IMR-90 (cell line): ENCODE data around the gene PRKACB. TPM values are rescaled to one million over a fixed set of nuclear protein-coding genes. Genes with fewer than 3 reads are reported as not detected.

Experiments
- ATAC-seq: fragments of 200-7000 bp; cut with Tn5 transposase; 2 replicates; pipeline ENCODE4 v1.9.1; 2020; ENCODE audit warnings: low read depth, mild to moderate bottlenecking, moderate library complexity
- BruUV-seq: library from RNA; stranded (reverse); fragments of 400-500 nt; replicated peaks from 2 replicates; lab custom pipeline; 2021; lab: Mats Ljungman, UMichigan
- CTCF ChIA-PET: fragments of 300-600 bp; formaldehyde crosslinking; extraction: SDS; loops from one replicate; lab custom pipeline; 2021; ENCODE audit warnings: antibody characterized with exemption; lab: Yijun Ruan, JAX
- POLR2A ChIA-PET: fragments of 300-600 bp; sonication (Branson Sonifier 250); formaldehyde crosslinking; loops from one replicate; lab custom pipeline; 2022; ENCODE audit warnings: antibody characterized with exemption; ENCODE audit not compliant: unreplicated experiment; lab: Charles Lee
- DNase-seq: peaks from one replicate; pipeline ENCODE4 v3.0.0; 2013
- H2AFZ ChIP-seq: replicated peaks from 2 replicates; pipeline ENCODE3; 2013; ENCODE audit warnings: low read length, mild to moderate bottlenecking; ENCODE audit not compliant: poor library complexity
- H2AK5ac ChIP-seq: 2 replicates; pipeline ENCODE4 v1.6.1; 2013; ENCODE audit warnings: low read depth, low read length, inconsistent platforms
- H2AK9ac ChIP-seq: replicated peaks from 2 replicates; pipeline ENCODE3; 2013; ENCODE audit warnings: mild to moderate bottlenecking, low read depth, low read length, moderate library complexity; ENCODE audit not compliant: poor library complexity
- H2BK120ac ChIP-seq: 2 replicates; pipeline ENCODE4 v1.6.1; 2013; ENCODE audit warnings: low read depth, low read length, inconsistent platforms
- H2BK15ac ChIP-seq: 3 replicates; pipeline ENCODE4 v1.6.1; 2013; ENCODE audit warnings: low read depth, low read length, inconsistent platforms
- H2BK20ac ChIP-seq: 2 replicates; pipeline ENCODE4 v1.6.1; 2013; ENCODE audit warnings: low read depth, mild to moderate bottlenecking, inconsistent platforms, low read length, moderate library complexity
- H2BK5ac ChIP-seq: 2 replicates; pipeline ENCODE4 v1.6.1; 2013; ENCODE audit warnings: mild to moderate bottlenecking, low read depth, low read length, inconsistent platforms; ENCODE audit not compliant: poor library complexity, severe bottlenecking
- H3K14ac ChIP-seq: replicated peaks from 2 replicates; pipeline ENCODE4 v1.6.1; 2013; ENCODE audit warnings: low read depth, low read length, inconsistent platforms
- H3K18ac ChIP-seq: 2 replicates; pipeline ENCODE4 v1.6.1; 2013; ENCODE audit warnings: low read depth, low read length, control low read depth
- H3K23ac ChIP-seq: 2 replicates; pipeline ENCODE4 v1.6.1; 2013; ENCODE audit warnings: low read depth, low read length, inconsistent platforms
- H3K27ac ChIP-seq: 2 replicates; pipeline ENCODE4 v1.5.1; 2013; ENCODE audit warnings: mild to moderate bottlenecking, control low read depth, low read length; ENCODE audit not compliant: insufficient read depth
- H3K27me3 ChIP-seq: 2 replicates; pipeline ENCODE4 v1.6.1; 2013; ENCODE audit warnings: low read length; ENCODE audit not compliant: control insufficient read depth, insufficient read depth
- H3K36me3 ChIP-seq: 2 replicates; pipeline ENCODE4 v1.6.1; 2013; ENCODE audit warnings: low read length, mixed read lengths; ENCODE audit not compliant: control insufficient read depth, insufficient read depth
- H3K4ac ChIP-seq: 2 replicates; pipeline ENCODE4 v1.6.1; 2013; ENCODE audit warnings: low read depth, low read length, inconsistent platforms
- H3K4me1 ChIP-seq: 2 replicates; pipeline ENCODE4 v1.6.1; 2013; ENCODE audit warnings: low read length, mixed read lengths; ENCODE audit not compliant: control insufficient read depth, insufficient read depth
- H3K4me2 ChIP-seq: 2 replicates; pipeline ENCODE4 v1.6.1; 2013; ENCODE audit warnings: low read depth, mild to moderate bottlenecking, control low read depth, low read length, moderate library complexity
- H3K4me3 ChIP-seq: 2 replicates; pipeline ENCODE4 v1.5.1; 2013; ENCODE audit warnings: low read depth, mild to moderate bottlenecking, control low read depth, low read length, moderate library complexity; ENCODE audit not compliant: insufficient read depth
- H3K56ac ChIP-seq: 2 replicates; pipeline ENCODE4 v1.6.1; 2013; ENCODE audit warnings: low read length, inconsistent platforms; ENCODE audit not compliant: insufficient read depth; ENCODE audit errors: extremely low read depth
- H3K79me1 ChIP-seq, 2 experiments: 2 replicates each; pipeline ENCODE4 v1.6.1; 2013; ENCODE audit warnings: low read length in 2 of 2, inconsistent platforms in 1 of 2, low read depth in 1 of 2
- H3K9ac ChIP-seq: 2 replicates; pipeline ENCODE4 v1.6.1; 2013; ENCODE audit warnings: low read depth, low read length, control low read depth
- H3K9me1 ChIP-seq: 2 replicates; pipeline ENCODE4 v1.6.1; 2013; ENCODE audit warnings: low read length, inconsistent platforms; ENCODE audit not compliant: insufficient read depth
- H3K9me3 ChIP-seq: 2 replicates; pipeline ENCODE4 v1.6.1; 2013; ENCODE audit warnings: low read length; ENCODE audit not compliant: control insufficient read depth, insufficient read depth
- H4K20me1 ChIP-seq: 2 replicates; pipeline ENCODE4 v1.6.1; 2013; ENCODE audit warnings: low read length, inconsistent platforms; ENCODE audit not compliant: insufficient read depth
- H4K5ac ChIP-seq: 2 replicates; pipeline ENCODE4 v1.6.1; 2013; ENCODE audit warnings: mild to moderate bottlenecking, low read depth, low read length, control low read depth
- H4K8ac ChIP-seq, 2 experiments: 2 replicates each; pipeline ENCODE4 v1.6.1; 2013; ENCODE audit warnings: low read depth in 2 of 2, low read length in 2 of 2, control low read depth in 1 of 2, inconsistent platforms in 1 of 2
- H4K91ac ChIP-seq: 2 replicates; pipeline ENCODE4 v1.6.1; 2013; ENCODE audit warnings: low read depth, low read length, inconsistent platforms; ENCODE audit not compliant: insufficient read depth
- BHLHE40 ChIP-seq: fragments of 150-350 bp; IDR thresholded peaks from 2 replicates; pipeline ENCODE4 v1.6.1; 2016; ENCODE audit warnings: mild to moderate bottlenecking, low read depth, low read length
- CEBPB ChIP-seq: IDR thresholded peaks from 2 replicates; pipeline ENCODE4 v1.6.1; 2012; ENCODE audit warnings: low read depth, low read length, improper control_type of control experiment
- CHD1 ChIP-seq: IDR thresholded peaks from 2 replicates; pipeline ENCODE4 v1.6.1; 2012; ENCODE audit warnings: low read depth, low read length, improper control_type of control experiment
- CTCF ChIP-seq: conservative IDR thresholded peaks from 2 replicates; pipeline ENCODE4 v1.5.1; 2012; ENCODE audit warnings: mild to moderate bottlenecking, low read depth, low read length, improper control_type of control experiment
- ELK1 ChIP-seq: fragments of 150-350 bp; IDR thresholded peaks from 2 replicates; pipeline ENCODE4 v1.6.1; 2016; ENCODE audit warnings: low read depth, mild to moderate bottlenecking, low read length, moderate library complexity, borderline replicate concordance
- NFE2L2 ChIP-seq: fragments of 150-350 bp; IDR thresholded peaks from 2 replicates; pipeline ENCODE4 v1.6.1; 2016; ENCODE audit warnings: low read depth, mild to moderate bottlenecking, low read length
- RAD21 ChIP-seq: IDR thresholded peaks from 2 replicates; pipeline ENCODE4 v1.6.1; 2012; ENCODE audit warnings: low read length, improper control_type of control experiment
- RCOR1 ChIP-seq: IDR thresholded peaks from 2 replicates; pipeline ENCODE4 v1.6.1; 2012; ENCODE audit warnings: mild to moderate bottlenecking, low read length, improper control_type of control experiment; ENCODE audit not compliant: insufficient replicate concordance
- SMC3 ChIP-seq: fragments of 150-350 bp; IDR thresholded peaks from 2 replicates; pipeline ENCODE4 v1.6.1; 2016; ENCODE audit warnings: low read depth, mild to moderate bottlenecking, antibody characterized with exemption, low read length, moderate library complexity
- USF2 ChIP-seq: fragments of 150-350 bp; IDR thresholded peaks from 2 replicates; pipeline ENCODE4 v1.6.1; 2017; ENCODE audit warnings: mild to moderate bottlenecking, antibody characterized with exemption, low read length, low read depth
- WGBS, 2 experiments: methylation state at CpG; one replicate each; pipeline versions ENCODE4 v1.1.5 to v1.1.7; 2013; ENCODE audit warnings: missing lambda C conversion rate in 2 of 2; ENCODE audit not compliant: insufficient read length in 1 of 2; ENCODE audit errors: extremely low coverage in 2 of 2; 5-methylcytosine and 5-hydroxymethylcytosine counted together
- dilution Hi-C: fragments of 300-500 bp; cut with HindIII; formaldehyde crosslinking; loops from one replicate; pipeline ENCODE4 v1.14.3; 2018; ENCODE audit warnings: low sequenced_read_pairs; ENCODE audit not compliant: unreplicated experiment
- in situ Hi-C: fragments of 300-500 bp; cut with MboI; formaldehyde crosslinking; loops from 3 replicates; pipeline ENCODE4 v1.14.3; 2019; ENCODE audit warnings: low sequenced_read_pairs, inconsistent platforms, mixed read lengths
- intact Hi-C: fragments of 100-400 bp; cut with micrococcal nuclease; formaldehyde crosslinking; loops from 2 replicates; pipeline ENCODE4 v1.10.0; 2022
- polyA plus RNA-seq, 3 experiments: library from polyadenylated mRNA; depleted of rRNA; stranded (reverse); fragments of >200 nt; gene quantifications; 2 replicates each; pipeline ENCODE4 v1.2.3, GENCODE V29; 2012; ENCODE audit warnings: low replicate concordance in 1 of 3
- total RNA-seq: library from RNA; depleted of rRNA; stranded (reverse); fragments of >200 nt; gene quantifications from 2 replicates; pipeline ENCODE4 v1.2.3, GENCODE V29; 2012

PRKACB gene
- total and polyA plus RNA-seq, 2 of the 4 experiments (the other 2 are of a cell fraction): 8.2 to 8.3 TPM

DNA sequence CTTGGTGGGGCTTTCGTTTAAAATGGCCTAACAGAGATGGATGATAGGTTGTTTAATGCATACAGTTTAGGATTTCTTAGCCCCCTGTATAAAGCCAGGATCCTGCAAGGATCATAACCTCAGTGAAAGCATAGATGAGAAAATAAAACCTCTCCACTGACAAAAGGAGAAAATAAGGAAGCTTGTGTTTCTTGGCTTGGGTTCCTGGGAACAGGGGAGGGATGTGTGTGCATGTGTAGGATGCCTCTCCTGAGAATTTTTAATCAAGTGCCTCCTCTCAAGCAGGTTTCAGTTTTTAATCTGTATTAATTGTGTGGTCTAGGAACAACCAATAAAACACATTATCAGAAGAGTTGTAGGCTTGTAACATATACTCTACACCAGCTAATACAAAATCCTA is 26.1 kb downstream of the PRKACB start:
- Histone ChIP-seq H2BK120ac (no peak overlapping the region), H3K18ac (no peak overlapping the region), H3K36me3 (no peaks in the 10 kb centered on the region), H3K56ac (no peak overlapping the region), H4K8ac (no peak overlapping the region), H4K5ac (no peak overlapping the region), H3K27ac (no peak overlapping the region), H3K4me3 (no peak overlapping the region), H3K27me3 (no peaks in the 10 kb centered on the region), H2AK9ac (no peak overlapping the region), H2AFZ (no peak overlapping the region), H3K23ac (no peak overlapping the region), H2BK20ac (no peak overlapping the region), H3K9me1 (0 out of 2 replicates have a peak, but pooled peaks cover 2% of the 10 kb centered on the region), H4K20me1 (no peaks in the 10 kb centered on the region), H3K4ac (no peak overlapping the region), H4K91ac (no peak overlapping the region), H2BK5ac (no peak overlapping the region), H3K14ac (no peak overlapping the region), H3K4me1 (peaks cover 3% of the 10 kb centered on the region; the same call in 1 of the 2 replicates), H2AK5ac (no peak overlapping the region), H2BK15ac (no peak overlapping the region), H3K79me1 (peaks cover 0 to 5% of the 10 kb centered on the region in 2 experiments; a peak in 1 of 4 replicates), H3K4me2 (no peak overlapping the region), H3K9me3 (no peaks in the 10 kb centered on the region), H3K9ac (no peak overlapping the region)
- in situ Hi-C loops: no loop called here
- no TSS peak for BruUV-seq
- ChIA-PET POLR2A (no interaction called here), CTCF (no interaction called here)
- DNase-seq (no peak), ATAC-seq (no peak)
- TF ChIP-seq SMC3 (no peak), CTCF (no peak), USF2 (no peak), NFE2L2 (no peak), CEBPB (no peak), BHLHE40 (no peak), RAD21 (no peak), RCOR1 (no peak), ELK1 (no peak), CHD1 (no peak)
- dilution Hi-C loops: no loop called here
- intact Hi-C loops: no loop called here
- WGBS, 2 experiments: no CpG with 5 or more reads among the region's 1 CpG
